GM19240 (cell line): ENCODE measurements around the gene PAEP.

ENCODE experiments used
- DNase-seq: peaks from one replicate; pipeline ENCODE4 v3.0.0; 2011; ENCODE audit warnings: low spot score; ENCODE audit not compliant: insufficient read length

The PAEP gene

GRCh38 chr9:135591506-135592330 is 30.2 kb downstream of the PAEP start:
- DNase-seq = no peak

- DNase-seq = no peak
These were observed 30.7 kb downstream of the PAEP start for GRCh38 chr9:135592331-135592590.

GRCh38 chr9:135592625-135593024 is 31.1 kb downstream of the PAEP start:
- no peak for DNase-seq

- DNase-seq = no peak
These were observed 34.7 kb downstream of the PAEP start for GRCh38 chr9:135596211-135596610.

DNA sequence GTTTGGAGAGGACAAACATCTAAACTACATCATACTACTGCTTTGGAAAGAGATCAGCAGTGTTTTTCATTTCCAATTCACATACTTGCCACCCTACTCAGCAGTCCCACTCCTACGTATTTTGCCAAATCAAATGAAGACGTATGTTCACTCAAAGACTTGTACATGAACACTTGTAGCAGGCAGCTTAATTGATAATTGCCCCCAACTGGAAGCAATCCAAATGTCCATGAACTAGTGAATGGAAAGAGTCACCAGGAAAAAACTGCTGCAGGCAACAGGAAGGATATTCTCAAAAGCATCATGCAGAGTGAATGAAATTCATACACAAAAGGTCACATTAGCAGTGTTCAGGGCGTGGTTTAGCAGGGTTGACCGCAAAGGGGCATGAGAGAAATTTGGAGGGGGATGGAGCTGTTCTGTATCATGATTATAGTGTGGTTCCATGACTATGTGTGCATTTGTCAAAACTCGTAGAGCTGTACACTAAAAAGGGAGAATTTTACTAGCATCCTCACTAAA is 38.8 kb downstream of the PAEP start:
- no peak for DNase-seq

- no peak for DNase-seq
These were observed 40.4 kb downstream of the PAEP start for GRCh38 chr9:135601988-135602387.

GRCh38 chr9:135602789-135603481 is 41.4 kb downstream of the PAEP start:
- DNase-seq = peak; percentile 38

- no peak for DNase-seq
These were observed 43.1 kb downstream of the PAEP start for GRCh38 chr9:135604437-135605237.

DNA sequence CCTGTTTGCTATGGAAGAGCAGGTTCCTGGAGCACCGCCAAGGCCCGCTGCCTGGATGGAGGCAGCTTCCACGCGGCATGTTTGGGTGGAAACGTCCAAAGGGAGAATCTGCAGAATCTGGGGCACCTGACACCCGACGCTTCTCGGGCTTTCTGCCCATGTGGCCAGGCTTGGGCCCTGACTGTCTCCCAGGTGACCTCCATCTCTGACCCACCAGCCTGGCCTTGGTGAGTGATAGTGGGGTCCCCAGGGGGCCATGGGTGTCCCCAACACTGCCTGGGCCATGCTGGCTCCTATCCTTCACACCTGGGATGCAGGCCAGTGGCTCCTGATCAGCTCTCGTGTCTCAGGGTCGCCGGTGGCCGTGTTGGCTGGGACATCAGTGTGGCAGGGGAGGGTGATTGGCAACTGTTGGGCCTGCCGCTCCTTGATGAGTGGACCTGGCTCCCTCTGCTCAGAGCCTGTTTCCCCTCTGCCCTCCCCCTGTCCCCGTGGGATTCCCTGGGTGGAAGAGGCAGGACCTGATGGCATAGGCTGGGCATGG is 43.8 kb downstream of the PAEP start:
- DNase-seq = no peak

GRCh38 chr9:135606885-135607259 is 45.3 kb downstream of the PAEP start:
- no peak for DNase-seq

- no peak for DNase-seq
These were observed 46.1 kb downstream of the PAEP start for GRCh38 chr9:135607401-135608293.

DNA sequence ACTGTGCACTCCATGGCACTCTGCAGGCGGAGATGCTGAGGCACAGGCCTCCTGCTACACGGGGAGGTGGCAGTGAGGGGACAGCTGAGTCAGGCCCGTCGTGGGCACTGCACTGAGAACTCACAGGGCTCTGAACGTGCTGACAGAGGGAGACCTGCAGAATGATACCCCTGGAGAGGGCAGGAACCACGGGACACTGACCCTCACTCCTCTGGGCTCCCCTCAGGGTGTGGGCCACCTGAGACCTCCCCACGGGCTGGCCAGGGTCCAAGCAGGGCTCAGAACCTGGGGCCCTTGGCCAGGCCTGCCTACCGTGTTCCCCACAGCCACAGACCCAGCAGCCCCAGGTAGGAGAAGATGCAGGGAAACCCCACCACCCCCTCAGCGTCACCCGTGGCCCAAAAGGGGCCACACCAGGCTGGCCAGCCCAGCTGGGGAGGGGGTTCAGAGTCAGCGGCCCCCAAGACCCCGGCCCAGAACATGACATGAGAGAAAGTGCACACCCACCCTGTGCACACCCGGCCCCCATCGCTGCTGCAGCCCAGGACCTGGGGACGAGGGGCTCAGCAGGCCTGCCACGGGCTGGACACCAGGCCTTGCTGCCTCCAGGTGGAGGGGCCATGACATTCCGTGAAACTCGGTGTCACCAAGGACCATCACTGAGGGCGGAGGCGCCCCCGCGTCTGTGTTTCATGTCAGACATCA is 46.9 kb downstream of the PAEP start:
- DNase-seq = no peak

GRCh38 chr9:135608999-135609317 is 47.4 kb downstream of the PAEP start:
- no peak for DNase-seq

GRCh38 chr9:135609366-135609955 is 47.9 kb downstream of the PAEP start:
- no peak for DNase-seq

DNA sequence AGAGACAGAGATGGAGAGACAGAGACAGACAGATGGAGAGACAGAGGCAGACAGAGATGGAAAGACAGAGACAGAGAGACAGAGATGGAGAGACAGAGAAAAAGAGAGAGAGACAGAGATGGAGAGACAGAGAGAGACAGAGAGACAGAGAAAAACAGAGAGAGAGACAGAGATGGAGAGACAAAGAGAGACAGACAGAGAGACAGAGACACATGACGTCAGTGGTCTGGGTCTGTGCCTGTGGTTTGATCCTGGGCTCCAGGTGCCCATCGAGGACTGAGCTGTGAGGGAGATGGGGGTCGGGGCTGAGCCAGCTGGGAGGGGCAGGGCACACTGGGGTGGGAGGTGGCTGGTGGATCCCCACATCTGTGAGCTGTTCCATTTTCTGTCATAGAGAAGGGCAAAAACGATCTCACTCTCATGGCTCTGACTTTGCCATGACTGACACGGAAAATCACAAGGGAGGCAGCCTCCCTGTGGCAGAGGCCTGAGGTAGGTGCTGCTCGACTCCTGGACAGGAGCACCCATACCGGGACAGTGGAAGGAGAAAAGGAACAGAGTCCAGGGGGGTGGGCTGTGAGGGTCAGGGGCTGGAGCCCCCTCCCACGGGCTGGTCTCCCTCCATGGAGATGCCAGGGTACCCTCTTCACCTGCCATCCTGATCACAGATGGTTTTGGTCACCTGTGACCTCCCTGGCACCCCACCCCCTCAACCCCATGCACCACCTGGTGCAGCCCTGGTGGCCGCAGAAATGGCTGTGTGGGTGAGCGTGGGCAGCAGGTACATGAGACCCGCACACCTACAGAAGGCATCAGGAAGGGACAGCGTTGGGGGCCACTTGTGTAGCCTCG is 49.0 kb downstream of the PAEP start:
- no peak for DNase-seq

DNA sequence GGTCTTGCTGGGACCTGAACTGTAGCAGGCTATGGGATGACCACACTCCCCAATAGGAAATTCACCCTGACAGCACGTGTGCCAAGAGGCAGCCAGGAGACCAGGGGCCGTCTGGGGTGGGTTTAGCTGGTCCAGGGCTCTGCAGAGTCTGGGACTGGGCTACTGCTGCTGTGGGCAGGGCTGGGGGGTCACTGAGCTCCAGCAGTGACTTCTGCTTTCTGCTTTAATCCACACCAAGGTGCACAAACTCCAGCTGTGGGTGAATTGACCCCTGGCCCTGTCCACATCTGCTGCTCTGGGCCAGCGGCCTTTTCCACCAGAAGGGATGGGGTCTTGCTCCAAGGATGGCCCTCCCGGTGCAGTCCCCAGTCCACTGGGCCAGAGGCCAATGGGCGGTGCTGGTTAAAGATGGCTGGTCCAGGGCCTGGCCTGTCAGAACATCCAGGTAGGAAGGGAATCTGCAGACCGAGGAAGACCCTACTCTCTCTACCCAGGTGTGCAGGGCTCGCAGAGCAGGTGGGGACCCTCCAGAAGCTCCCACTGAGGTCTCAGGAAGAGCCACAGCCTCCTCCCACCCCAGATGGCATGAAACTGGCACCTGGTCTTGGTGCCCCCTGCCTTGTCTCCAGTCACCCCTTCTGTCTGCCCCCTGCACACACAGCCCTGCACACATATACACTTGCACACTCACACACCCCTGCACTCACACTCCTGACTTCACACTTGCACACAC is 49.8 kb downstream of the PAEP start:
- DNase-seq = no peak

DNA sequence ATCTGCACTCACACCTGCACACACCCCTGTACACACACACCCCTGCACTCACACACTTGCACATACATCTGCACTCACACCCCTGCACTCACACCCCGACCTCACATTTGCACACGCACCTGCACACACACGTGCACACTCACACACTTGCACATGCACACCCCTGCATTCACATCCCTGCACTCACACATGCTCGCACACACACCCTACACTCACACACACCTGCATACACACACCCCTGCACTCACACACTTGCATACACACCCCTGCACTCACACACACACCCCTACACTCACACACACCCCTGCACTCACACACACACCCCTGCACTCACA is 50.3 kb downstream of the PAEP start:
- no peak for DNase-seq

DNA sequence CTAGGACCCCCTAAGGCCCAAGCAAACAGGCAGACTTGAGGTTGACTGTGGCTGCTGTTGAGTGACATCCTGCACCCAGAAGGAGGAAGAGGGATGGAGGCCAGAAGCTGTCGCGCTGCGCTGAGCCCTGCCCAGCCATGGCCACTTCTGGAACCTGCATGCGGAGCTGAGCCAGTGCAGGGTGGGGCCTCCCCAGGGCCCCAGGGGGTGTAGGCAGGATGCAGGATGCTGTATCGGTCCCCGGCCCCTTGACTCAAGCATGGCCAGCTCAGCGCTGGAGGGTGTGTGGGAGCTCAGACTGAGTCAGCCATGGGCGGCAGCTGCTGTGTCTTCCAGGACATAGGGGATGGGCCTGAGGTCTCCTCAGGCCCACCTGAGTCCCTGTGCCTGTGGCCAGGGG is 50.9 kb downstream of the PAEP start:
- DNase-seq = no peak
